HG03439 (cell line): ENCODE data around the gene SBF2.
"Not testable (repeated sequence)": the region's sequence is repeated elsewhere in the genome, so short reads cannot be mapped to it uniquely, and the experiment has no call there.

Experiments used
- ATAC-seq: cut with Tn5 transposase; IDR thresholded peaks from one replicate; pipeline ENCODE4 v1.9.1; 2021; ENCODE audit warnings: mild to moderate bottlenecking, moderate library complexity; ENCODE audit not compliant: unreplicated experiment

The SBF2 gene

DNA sequence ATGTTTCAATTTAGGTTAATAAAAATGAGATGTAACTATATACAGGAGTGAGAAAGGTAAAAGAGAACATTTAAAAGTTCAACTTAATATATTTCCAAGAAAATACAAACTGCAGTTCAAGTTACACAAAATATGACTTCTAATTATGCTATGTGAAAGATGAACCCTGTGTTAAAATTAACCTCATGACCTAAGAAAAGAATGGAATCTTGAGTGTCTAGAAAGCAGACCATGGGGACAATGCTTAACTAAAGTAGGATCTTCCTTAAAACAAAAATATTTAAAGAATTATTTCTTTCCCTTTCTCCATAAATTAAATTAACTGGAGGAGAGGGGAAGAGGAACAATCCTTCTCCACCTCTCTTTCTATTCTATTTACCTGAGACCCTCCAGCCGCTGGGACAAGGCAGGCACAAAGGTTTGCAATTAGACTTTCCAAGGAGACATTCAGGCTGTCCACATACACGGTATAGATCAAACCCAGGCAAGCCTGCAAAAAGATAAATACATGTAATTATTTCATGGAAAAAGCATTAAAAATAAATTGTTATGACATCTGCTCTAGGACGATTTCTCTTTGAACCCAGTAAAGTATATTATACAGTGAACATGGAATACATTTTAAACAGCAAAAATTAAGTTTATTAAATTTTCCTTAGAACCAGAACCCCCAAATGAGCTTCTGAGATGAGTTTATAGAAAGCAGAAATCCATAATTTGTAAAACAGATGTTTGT, 264.5 kb downstream of the SBF2 start:
- ATAC-seq = no peak

DNA sequence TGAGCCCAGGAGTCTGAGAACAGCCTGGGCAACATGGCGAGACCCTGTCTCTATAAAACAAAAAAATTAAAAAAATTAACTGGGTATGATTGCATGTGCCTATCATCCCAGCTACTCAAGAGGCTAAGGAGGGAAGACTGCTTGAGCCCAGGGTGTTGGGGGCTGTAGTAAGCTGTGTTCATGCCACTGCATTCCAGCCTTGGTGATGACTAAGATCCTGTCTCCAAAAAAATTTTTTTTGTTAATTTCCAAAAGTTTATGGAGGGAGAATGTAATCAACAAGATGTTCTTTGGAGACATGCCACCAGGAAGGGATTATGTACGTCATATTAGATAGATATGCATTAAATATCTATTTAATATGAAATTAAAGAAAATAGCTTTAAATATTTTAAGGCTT, 267.5 kb downstream of the SBF2 start:
- ATAC-seq = no peak

DNA sequence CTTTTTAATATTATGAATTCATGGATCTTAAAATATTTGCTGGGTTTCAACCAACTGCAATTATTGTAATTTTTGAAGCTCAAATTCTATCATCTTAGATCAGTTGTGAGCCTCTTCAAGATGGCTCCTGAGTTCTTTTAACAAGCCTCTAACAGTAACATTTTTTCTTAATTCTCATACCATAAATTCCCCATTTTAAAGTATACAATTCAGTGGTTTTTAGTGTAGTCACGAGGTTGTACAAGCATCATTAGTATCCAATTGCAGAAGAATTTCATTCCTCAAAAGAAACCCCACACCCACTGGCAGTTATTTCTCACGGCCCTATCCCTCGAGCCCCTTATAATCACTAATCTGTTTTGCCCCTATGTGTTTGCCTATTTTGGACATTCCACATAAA, 270.8 kb downstream of the SBF2 start:
- no peak for ATAC-seq

DNA sequence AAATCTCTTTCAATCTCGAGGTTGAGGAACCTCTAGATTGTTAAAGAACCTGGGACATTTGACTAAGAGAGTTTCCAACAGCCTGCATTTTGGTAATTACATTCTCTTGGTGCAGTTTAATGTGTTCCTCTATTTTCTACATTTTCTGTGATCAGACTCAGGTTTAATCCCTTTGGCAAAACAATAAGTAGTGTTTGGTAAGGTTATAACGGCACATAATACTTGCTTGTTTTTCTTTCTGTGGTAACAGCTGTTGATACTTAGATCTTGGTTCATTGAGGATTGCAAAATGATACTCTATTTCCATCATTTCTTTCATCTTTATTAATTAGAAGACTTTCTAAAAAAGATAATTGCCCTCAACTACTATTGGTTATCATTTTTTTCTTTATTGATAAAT, 271.3 kb downstream of the SBF2 start:
- ATAC-seq = no peak

DNA sequence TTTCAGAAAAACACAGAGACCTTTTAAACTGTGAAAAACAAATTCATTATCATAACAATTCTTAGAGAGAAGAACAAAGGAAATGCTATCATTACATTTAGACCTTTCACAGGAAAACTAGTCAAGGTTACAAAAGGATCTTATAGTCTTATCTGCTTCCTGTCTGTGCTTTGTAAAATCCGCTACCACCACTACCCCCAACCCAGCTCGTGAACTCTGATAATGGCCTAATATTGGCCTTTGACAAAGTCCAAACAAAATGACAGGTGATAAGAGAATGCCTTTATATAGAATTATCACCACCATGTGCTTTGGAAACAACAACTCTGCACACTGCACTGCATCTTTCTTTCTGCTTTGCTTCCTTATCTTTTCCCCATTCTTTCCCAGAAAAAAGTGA, 272.5 kb downstream of the SBF2 start:
- ATAC-seq = no peak

DNA sequence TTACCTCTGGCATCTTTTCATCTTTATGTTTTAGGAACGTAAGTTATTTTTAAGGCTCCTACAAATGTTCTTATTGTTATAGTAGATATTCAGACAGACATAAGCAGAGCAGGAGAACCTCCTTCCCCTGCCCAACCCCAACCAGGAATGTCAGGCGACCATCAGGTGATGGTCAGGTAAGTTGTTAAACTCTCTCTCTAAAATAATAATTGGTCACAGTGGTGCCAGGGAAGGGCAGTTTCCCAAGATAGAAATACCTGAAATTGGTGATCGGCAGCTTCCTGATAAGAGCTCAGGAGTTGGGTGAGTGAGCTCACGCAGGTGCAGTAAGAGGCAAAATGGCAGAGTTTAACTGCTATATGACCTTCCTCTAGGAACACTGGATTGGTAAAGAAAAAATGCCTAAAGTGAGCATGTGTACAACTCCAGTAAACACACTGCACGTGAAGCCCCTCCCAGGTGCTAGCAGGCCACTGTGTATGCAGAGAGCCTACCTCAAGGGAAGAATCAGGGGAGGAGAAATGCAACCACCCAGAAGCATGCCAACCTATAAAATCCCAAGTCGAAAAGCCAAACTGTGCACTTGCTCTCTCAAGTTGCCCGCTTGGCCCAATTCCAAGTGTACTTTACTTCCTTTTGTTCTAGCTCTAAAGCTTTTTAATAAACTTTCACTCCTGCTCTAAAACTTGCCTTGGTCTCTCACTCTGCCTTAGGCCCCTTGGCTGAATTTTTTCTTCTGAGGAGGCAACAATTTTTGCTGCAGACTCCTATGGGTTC, 273.9 kb downstream of the SBF2 start:
- ATAC-seq = no peak

DNA sequence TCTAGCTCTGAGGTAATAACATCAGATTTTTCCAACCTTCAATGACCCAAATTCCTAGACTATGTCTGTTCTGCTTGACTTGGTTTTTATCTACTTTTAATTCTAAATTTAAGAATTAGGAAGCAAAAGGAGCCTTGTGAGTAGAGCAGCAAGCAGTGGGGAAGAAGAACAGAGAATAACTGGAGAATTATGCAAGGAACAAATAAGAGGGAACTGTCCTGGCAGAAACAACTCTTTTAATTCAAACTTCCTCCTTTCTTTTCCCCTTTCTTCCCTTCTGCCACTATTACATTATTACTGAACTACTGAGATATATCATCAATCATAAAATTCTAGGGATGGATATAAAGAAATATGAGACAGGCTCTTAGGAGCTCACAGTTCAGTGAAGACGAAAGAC, 276.1 kb downstream of the SBF2 start:
- no peak for ATAC-seq

DNA sequence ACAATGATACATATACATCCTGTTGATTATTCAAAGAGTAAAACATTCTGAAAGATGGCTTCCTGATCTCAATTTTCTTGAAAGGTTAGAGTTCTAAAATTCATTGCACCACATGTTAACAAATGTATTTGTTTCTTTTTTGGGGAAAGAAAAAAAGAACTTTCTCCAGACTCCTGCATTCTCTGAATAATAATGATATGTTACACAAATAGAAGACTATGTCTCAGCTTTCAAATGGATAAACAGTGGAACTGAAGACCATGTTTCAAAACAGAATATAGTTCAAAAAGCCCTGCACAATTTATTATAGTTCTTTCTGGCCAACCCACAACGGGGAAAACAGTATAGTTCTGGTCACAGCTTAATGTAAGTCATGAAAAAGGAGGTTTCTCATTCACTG, 277.0 kb downstream of the SBF2 start:
- no peak for ATAC-seq

DNA sequence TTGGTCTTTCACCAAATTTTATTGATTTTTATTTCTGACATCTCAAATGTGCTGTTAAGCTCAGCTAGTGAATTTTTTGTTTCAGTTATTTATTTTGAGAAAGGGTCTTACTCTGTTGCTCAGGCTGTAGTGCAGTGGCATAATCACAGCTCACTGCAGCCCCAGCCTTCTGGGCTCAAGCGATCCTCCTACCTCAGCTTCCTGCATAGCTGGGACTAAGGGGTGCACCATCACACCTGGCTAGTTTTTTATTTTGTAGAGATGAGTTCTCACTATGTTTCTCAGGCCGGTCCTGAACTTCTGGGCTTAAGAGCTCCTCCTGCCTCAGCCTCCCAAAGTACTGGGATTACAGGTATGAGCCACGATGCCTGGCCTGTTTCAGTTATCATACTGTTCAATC, 282.0 kb downstream of the SBF2 start:
- ATAC-seq = no peak

DNA sequence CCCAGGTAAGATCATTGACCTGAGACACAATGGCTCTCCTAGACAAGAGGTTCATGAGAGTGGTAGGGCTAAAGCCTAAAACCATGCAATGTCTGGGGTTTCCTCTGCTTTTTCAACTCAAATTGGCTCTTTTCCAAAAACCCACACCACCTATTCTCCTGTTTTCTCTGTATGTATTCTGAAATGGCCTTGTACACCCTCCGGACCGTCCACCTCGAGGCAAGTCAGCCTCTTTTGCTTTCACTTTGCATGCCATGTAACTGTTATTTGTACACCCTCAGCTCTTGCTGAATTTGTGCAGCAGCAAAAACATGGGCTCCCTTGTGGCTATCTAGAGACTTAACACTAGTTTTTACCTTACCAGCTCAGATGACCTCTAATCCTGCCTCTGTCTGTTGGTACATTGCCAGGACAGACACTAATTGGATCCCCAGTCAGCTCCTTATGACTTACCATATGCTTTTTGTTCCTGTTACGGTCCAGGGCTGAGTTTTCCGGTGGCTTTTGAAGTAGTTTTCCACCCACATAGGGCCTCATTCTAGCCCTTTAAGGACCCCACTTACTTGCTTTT, 288.0 kb downstream of the SBF2 start:
- ATAC-seq = no peak

DNA sequence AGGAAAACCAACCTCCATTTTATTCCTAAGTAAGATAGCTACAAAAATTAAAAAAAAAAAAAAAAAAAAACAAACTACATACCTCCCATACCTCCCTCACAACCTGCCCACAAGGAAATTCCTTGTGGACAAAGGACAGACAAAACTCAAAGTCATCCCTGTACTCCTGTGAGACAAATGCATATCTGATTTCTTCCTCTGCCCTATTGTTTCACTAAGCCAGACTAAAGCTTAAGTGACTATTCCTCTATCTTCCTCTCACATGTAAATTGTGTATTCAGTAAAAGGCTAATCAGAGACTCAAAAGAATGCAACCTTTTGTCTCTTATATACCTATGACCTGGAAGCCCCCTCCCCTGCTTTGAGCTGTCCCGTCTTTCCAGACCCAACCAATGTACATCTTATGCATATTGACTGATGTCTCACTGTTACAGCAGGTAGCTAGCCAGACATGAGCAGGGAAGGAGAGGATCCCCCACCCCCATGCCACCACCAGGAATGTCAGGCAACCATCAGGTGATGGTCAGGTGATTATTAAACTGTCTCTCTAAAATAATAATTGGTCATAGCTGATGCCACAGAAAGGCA, 289.4 kb downstream of the SBF2 start:
- ATAC-seq = no peak

DNA sequence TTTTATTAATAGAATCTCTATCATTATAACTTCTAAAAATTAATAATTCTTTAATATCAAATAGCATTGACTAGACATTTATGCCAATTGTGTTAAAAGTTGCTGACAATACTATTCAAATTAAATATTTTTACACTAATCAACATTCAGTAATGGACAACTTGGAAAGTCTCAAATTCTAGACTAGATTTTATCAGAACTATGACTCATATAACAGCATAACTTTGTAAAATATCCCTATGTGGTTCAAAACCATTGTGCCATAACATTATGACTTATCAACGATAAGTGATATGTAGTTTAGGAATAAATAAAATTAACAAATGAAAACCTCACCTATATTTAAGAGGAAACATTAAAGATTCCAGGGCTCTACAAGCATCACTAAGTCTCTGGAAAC, 291.8 kb downstream of the SBF2 start:
- no peak for ATAC-seq

DNA sequence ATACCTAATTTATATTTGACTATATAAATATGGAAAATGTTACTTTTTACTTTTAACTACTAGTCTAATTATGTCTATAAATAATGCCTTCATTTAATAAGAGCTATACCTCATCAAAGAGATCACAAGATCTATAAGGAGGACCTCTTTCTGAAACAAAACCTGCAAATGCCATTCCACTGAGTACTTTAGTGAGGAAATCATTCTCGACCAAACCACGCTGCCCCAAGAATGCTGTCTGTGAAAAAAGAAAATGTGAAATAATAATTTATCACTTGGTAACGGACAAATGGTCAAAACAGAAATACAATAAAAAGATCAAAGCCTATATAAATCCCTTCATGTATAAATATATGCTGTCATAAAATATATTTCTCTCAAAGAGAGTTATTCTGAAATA, 301.7 kb downstream of the SBF2 start:
- ATAC-seq = no peak

DNA sequence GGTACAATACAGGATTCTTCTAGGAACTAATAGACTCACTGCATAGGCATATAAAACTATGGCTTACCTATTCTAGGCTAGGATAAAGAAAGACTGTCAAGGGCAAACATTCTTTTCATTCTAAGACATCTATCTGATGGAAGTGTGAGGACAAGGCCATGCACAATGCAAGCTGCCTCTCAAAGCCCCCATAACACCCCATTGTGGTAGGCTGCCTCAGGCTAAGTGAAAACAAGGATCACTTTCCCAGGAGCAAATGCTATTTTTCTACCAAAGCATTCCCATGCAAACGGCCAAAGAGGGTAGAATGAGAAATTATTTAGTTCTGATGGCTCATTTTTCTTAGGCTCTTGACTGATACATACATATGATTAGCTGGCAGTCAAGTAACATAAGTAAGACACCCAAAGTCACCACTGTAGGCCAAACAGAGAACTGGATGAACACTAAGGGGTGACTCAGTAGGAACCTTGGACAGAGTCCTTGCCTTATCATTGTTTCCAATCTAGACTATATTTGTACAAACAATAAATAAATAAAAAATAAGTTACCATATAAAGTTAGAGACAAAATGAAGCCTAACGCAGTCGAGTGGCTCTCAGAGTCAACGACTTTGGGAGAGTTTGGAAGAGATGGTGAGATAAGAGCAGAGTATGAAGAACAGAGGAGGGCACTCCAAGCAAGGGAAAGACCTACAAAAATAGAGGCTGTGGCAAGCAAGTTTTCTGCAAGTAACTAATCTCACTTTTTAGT, 303.6 kb downstream of the SBF2 start:
- ATAC-seq = no peak

DNA sequence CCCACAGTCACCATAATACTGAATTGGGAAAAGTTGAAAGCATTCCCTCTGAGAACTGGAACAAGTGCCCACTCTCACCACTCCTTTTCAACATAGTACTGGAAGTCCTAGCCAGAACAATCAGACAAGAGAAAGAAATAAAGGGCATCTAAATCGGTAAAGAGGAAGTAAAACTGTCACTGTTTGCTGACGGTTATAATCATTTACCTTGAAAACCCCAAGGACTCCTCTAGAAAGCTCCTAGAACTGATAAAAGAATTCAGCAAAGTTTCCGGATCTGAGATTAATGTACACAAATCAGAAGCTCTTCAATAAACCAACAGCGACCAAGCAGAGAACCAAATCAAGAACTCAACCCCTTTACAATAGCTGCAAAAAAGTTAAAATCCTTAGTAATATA, 306.7 kb downstream of the SBF2 start:
- ATAC-seq = not testable (repeated sequence)

DNA sequence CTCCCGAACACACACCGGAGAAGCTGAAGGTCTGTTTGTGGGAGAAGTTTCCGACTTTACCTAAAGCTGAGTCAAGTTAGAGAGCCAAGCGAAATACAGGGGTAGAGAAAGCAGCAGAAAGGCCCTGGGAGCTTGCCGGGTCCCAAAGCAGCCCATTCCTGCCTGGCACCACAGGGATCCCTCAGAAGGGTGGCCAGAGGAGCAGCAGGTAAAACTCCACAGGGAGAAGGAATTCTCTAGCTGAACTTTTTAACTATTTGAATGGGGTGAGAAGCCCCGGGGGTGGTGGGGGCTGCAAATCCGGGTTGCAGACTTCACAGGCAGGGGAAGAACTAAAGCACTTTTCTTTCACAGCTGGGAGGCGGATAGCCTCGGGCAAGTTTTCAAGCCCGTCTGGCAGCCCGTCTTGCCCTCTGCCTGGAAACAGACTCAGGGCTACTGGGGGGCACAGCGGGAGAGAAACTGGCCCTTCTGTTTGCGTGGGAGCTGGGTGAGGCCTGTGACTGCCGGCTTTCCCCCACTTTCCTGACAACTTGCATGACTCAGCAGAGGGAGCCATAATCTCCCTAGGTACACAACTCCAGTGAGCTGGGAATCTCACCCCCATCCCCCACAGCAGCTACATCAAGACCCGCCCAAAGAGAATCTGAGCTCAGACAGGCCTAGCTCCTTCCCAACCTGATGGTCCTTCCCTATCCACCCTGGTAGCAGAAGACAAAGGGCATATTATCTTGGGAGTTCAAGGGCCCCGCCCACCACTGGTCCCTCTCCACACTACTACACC, 311.0 kb downstream of the SBF2 start:
- no peak for ATAC-seq

DNA sequence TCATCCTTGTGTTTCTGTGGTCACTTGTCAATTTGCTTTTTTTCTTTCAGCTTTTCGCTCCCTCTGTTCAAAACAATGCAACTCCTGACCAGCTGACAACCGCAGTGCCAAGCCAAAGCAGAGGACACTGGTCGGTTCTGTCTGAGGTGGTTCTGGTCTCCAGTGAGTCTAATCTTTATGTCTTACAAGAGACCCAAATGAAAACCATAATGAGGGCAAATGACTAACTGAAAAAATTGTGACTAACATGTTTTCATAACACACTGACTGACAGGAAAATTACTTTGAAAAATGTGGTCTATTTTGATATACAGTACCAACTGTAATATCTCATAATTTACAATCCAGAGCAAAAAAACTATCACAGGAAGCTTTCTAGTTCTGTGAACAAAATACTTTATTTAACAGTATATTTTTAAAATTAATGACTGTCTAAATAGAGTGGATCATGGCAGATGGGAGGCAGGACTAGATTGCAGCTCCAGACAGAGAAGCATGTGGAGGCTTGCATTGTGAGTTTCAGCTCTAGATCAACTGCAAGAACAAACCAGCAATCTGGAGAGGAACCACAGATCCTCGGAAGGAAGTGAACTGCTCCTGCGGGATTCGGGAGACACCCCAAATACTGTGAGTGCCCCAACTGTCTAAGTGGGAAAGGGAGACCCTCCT, 311.8 kb downstream of the SBF2 start:
- ATAC-seq = no peak

DNA sequence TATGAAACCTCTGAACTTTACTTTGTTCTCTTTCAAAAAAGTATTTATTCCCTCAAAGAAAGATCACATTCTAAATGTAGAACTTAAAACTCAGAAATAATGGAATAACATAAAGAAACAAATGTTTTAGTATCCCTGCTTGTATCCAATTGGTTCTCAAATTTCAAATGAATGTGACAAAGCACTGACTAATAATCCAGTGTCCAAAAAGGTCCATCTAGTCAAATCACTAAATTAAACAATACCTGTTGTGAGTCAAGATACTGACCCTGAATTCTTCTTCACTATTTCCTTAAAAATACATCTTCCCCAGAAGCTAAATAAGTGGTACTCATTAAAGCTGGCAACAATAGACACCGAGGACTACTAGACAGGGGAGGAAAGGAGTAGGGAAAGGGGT, 313.1 kb downstream of the SBF2 start:
- no peak for ATAC-seq

DNA sequence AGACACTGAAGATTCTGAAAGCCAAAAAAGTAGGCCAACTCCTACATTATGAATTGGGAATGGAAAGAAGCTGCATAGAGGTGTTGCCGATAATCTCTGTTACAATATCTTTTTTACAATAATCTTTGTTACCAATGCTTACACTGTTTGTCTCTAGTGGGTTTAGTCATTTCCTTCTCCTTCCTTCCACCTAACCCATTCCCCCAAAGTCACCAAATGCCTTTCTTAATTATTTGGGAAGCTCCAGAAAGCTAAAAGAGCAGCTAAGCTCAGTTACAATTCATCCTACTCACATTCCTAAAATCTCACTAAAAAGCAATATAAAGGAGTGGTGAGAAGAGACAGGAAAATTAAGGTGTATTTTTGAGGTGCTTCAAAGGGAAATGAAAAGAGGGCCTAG, 316.5 kb downstream of the SBF2 start:
- no peak for ATAC-seq

DNA sequence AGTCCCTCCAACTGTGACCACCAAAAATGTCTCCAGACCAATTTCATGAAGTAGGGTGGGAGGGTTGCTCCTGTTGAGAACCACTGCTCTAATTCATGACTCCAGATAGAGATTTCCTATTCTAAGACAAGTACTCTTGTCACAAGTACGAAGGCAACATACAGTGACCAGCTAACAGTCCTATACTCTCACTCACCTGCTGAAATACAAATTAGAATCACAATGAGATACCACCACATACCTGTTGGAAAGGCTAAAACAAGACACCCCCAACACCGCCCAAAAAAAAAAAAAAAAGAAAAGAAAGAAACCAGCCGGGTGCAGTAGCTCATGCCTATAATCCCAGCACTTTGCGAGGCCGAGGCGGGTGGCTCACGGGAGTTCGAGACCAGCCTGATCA, 319.6 kb downstream of the SBF2 start:
- ATAC-seq = no peak
